IMR-90 (cell line): ENCODE data around the gene ZSCAN5C. TPM values are rescaled to one million over a fixed set of nuclear protein-coding genes. Genes with fewer than 3 reads are reported as not detected.

Experiments
- ATAC-seq: fragments of 200-7000 bp; cut with Tn5 transposase; 2 replicates; pipeline ENCODE4 v1.9.1; 2020; ENCODE audit warnings: low read depth, mild to moderate bottlenecking, moderate library complexity
- BruUV-seq: library from RNA; stranded (reverse); fragments of 400-500 nt; replicated peaks from 2 replicates; lab custom pipeline; 2021; lab: Mats Ljungman, UMichigan
- CTCF ChIA-PET: fragments of 300-600 bp; formaldehyde crosslinking; extraction: SDS; loops from one replicate; lab custom pipeline; 2021; ENCODE audit warnings: antibody characterized with exemption; lab: Yijun Ruan, JAX
- POLR2A ChIA-PET: fragments of 300-600 bp; sonication (Branson Sonifier 250); formaldehyde crosslinking; loops from one replicate; lab custom pipeline; 2022; ENCODE audit warnings: antibody characterized with exemption; ENCODE audit not compliant: unreplicated experiment; lab: Charles Lee
- DNase-seq: peaks from one replicate; pipeline ENCODE4 v3.0.0; 2013
- H2AFZ ChIP-seq: replicated peaks from 2 replicates; pipeline ENCODE3; 2013; ENCODE audit warnings: low read length, mild to moderate bottlenecking; ENCODE audit not compliant: poor library complexity
- H2AK5ac ChIP-seq: 2 replicates; pipeline ENCODE4 v1.6.1; 2013; ENCODE audit warnings: low read depth, low read length, inconsistent platforms
- H2AK9ac ChIP-seq: replicated peaks from 2 replicates; pipeline ENCODE3; 2013; ENCODE audit warnings: mild to moderate bottlenecking, low read depth, low read length, moderate library complexity; ENCODE audit not compliant: poor library complexity
- H2BK120ac ChIP-seq: 2 replicates; pipeline ENCODE4 v1.6.1; 2013; ENCODE audit warnings: low read depth, low read length, inconsistent platforms
- H2BK15ac ChIP-seq: 3 replicates; pipeline ENCODE4 v1.6.1; 2013; ENCODE audit warnings: low read depth, low read length, inconsistent platforms
- H2BK20ac ChIP-seq: 2 replicates; pipeline ENCODE4 v1.6.1; 2013; ENCODE audit warnings: low read depth, mild to moderate bottlenecking, inconsistent platforms, low read length, moderate library complexity
- H2BK5ac ChIP-seq: 2 replicates; pipeline ENCODE4 v1.6.1; 2013; ENCODE audit warnings: mild to moderate bottlenecking, low read depth, low read length, inconsistent platforms; ENCODE audit not compliant: poor library complexity, severe bottlenecking
- H3K14ac ChIP-seq: replicated peaks from 2 replicates; pipeline ENCODE4 v1.6.1; 2013; ENCODE audit warnings: low read depth, low read length, inconsistent platforms
- H3K18ac ChIP-seq: 2 replicates; pipeline ENCODE4 v1.6.1; 2013; ENCODE audit warnings: low read depth, low read length, control low read depth
- H3K23ac ChIP-seq: 2 replicates; pipeline ENCODE4 v1.6.1; 2013; ENCODE audit warnings: low read depth, low read length, inconsistent platforms
- H3K27ac ChIP-seq: 2 replicates; pipeline ENCODE4 v1.5.1; 2013; ENCODE audit warnings: mild to moderate bottlenecking, control low read depth, low read length; ENCODE audit not compliant: insufficient read depth
- H3K27me3 ChIP-seq: 2 replicates; pipeline ENCODE4 v1.6.1; 2013; ENCODE audit warnings: low read length; ENCODE audit not compliant: control insufficient read depth, insufficient read depth
- H3K36me3 ChIP-seq: 2 replicates; pipeline ENCODE4 v1.6.1; 2013; ENCODE audit warnings: low read length, mixed read lengths; ENCODE audit not compliant: control insufficient read depth, insufficient read depth
- H3K4ac ChIP-seq: 2 replicates; pipeline ENCODE4 v1.6.1; 2013; ENCODE audit warnings: low read depth, low read length, inconsistent platforms
- H3K4me1 ChIP-seq: 2 replicates; pipeline ENCODE4 v1.6.1; 2013; ENCODE audit warnings: low read length, mixed read lengths; ENCODE audit not compliant: control insufficient read depth, insufficient read depth
- H3K4me2 ChIP-seq: 2 replicates; pipeline ENCODE4 v1.6.1; 2013; ENCODE audit warnings: low read depth, mild to moderate bottlenecking, control low read depth, low read length, moderate library complexity
- H3K4me3 ChIP-seq: 2 replicates; pipeline ENCODE4 v1.5.1; 2013; ENCODE audit warnings: low read depth, mild to moderate bottlenecking, control low read depth, low read length, moderate library complexity; ENCODE audit not compliant: insufficient read depth
- H3K56ac ChIP-seq: 2 replicates; pipeline ENCODE4 v1.6.1; 2013; ENCODE audit warnings: low read length, inconsistent platforms; ENCODE audit not compliant: insufficient read depth; ENCODE audit errors: extremely low read depth
- H3K79me1 ChIP-seq, 2 experiments: 2 replicates each; pipeline ENCODE4 v1.6.1; 2013; ENCODE audit warnings: low read length in 2 of 2, inconsistent platforms in 1 of 2, low read depth in 1 of 2
- H3K9ac ChIP-seq: 2 replicates; pipeline ENCODE4 v1.6.1; 2013; ENCODE audit warnings: low read depth, low read length, control low read depth
- H3K9me1 ChIP-seq: 2 replicates; pipeline ENCODE4 v1.6.1; 2013; ENCODE audit warnings: low read length, inconsistent platforms; ENCODE audit not compliant: insufficient read depth
- H3K9me3 ChIP-seq: 2 replicates; pipeline ENCODE4 v1.6.1; 2013; ENCODE audit warnings: low read length; ENCODE audit not compliant: control insufficient read depth, insufficient read depth
- H4K20me1 ChIP-seq: 2 replicates; pipeline ENCODE4 v1.6.1; 2013; ENCODE audit warnings: low read length, inconsistent platforms; ENCODE audit not compliant: insufficient read depth
- H4K5ac ChIP-seq: 2 replicates; pipeline ENCODE4 v1.6.1; 2013; ENCODE audit warnings: mild to moderate bottlenecking, low read depth, low read length, control low read depth
- H4K8ac ChIP-seq, 2 experiments: 2 replicates each; pipeline ENCODE4 v1.6.1; 2013; ENCODE audit warnings: low read depth in 2 of 2, low read length in 2 of 2, control low read depth in 1 of 2, inconsistent platforms in 1 of 2
- H4K91ac ChIP-seq: 2 replicates; pipeline ENCODE4 v1.6.1; 2013; ENCODE audit warnings: low read depth, low read length, inconsistent platforms; ENCODE audit not compliant: insufficient read depth
- CEBPB ChIP-seq: IDR thresholded peaks from 2 replicates; pipeline ENCODE4 v1.6.1; 2012; ENCODE audit warnings: low read depth, low read length, improper control_type of control experiment
- CTCF ChIP-seq: conservative IDR thresholded peaks from 2 replicates; pipeline ENCODE4 v1.5.1; 2012; ENCODE audit warnings: mild to moderate bottlenecking, low read depth, low read length, improper control_type of control experiment
- RAD21 ChIP-seq: IDR thresholded peaks from 2 replicates; pipeline ENCODE4 v1.6.1; 2012; ENCODE audit warnings: low read length, improper control_type of control experiment
- RFX5 ChIP-seq: IDR thresholded peaks from 2 replicates; pipeline ENCODE4 v1.8.0; 2012; ENCODE audit warnings: low read depth, mild to moderate bottlenecking, low read length, moderate library complexity
- SMC3 ChIP-seq: fragments of 150-350 bp; IDR thresholded peaks from 2 replicates; pipeline ENCODE4 v1.6.1; 2016; ENCODE audit warnings: low read depth, mild to moderate bottlenecking, antibody characterized with exemption, low read length, moderate library complexity
- WGBS, 2 experiments: methylation state at CpG; one replicate each; pipeline versions ENCODE4 v1.1.5 to v1.1.7; 2013; ENCODE audit warnings: missing lambda C conversion rate in 2 of 2; ENCODE audit not compliant: insufficient read length in 1 of 2; ENCODE audit errors: extremely low coverage in 2 of 2; 5-methylcytosine and 5-hydroxymethylcytosine counted together
- dilution Hi-C: fragments of 300-500 bp; cut with HindIII; formaldehyde crosslinking; loops from one replicate; pipeline ENCODE4 v1.14.3; 2018; ENCODE audit warnings: low sequenced_read_pairs; ENCODE audit not compliant: unreplicated experiment
- in situ Hi-C: fragments of 300-500 bp; cut with MboI; formaldehyde crosslinking; loops from 3 replicates; pipeline ENCODE4 v1.14.3; 2019; ENCODE audit warnings: low sequenced_read_pairs, inconsistent platforms, mixed read lengths
- intact Hi-C: fragments of 100-400 bp; cut with micrococcal nuclease; formaldehyde crosslinking; loops from 2 replicates; pipeline ENCODE4 v1.10.0; 2022
- polyA plus RNA-seq, 3 experiments: library from polyadenylated mRNA; depleted of rRNA; stranded (reverse); fragments of >200 nt; gene quantifications; 2 replicates each; pipeline ENCODE4 v1.2.3, GENCODE V29; 2012; ENCODE audit warnings: low replicate concordance in 1 of 3
- total RNA-seq: library from RNA; depleted of rRNA; stranded (reverse); fragments of >200 nt; gene quantifications from 2 replicates; pipeline ENCODE4 v1.2.3, GENCODE V29; 2012

ZSCAN5C gene
- total and polyA plus RNA-seq, 2 of the 4 experiments (the other 2 are of a cell fraction), result not detected

GRCh38 chr19:56253737-56254136, 51.7 kb downstream of the ZSCAN5C start:
- ChIA-PET CTCF (interaction anchor here (0.6 to 4.9 kb wide), 15 partner anchors 8 to 601 kb away, joined by 3 to 45 read pairs (median 5); no protein-coding TSS in a partner anchor), POLR2A (no interaction called here)
- H3K56ac ChIP-seq, result no peak overlapping the region
- DNase-seq, result peak; percentile 71
- no peak overlapping the region for H3K18ac ChIP-seq
- H2AK9ac ChIP-seq, result no peak overlapping the region
- H2BK120ac ChIP-seq, result no peak overlapping the region
- dilution Hi-C loops (no loop called here), in situ Hi-C loops (loop anchor here (10.0 kb wide), 1 partner anchor 179 kb away; no protein-coding TSS in a partner anchor), intact Hi-C loops (loop anchor here (1.0 to 2.0 kb wide), 3 partner anchors 80 to 177 kb away; no protein-coding TSS in a partner anchor)
- H4K8ac ChIP-seq, result no peak overlapping the region
- H3K23ac ChIP-seq, result no peak overlapping the region
- 83% methylated on average over 1 of the region's 5 CpGs; no CpG with 5 or more reads in 1 of the 2 experiments for WGBS, 2 experiments
- H3K4me1 ChIP-seq, result no peaks in the 10 kb centered on the region
- no peak overlapping the region for H4K91ac ChIP-seq
- H3K9me3 ChIP-seq, result no peaks in the 10 kb centered on the region; the same call in 1 of the 2 replicates
- no peak overlapping the region for H2AK5ac ChIP-seq
- no peak overlapping the region for H2BK20ac ChIP-seq
- H3K27ac ChIP-seq, result no peak overlapping the region
- no peak overlapping the region for H2AFZ ChIP-seq
- no peak overlapping the region for H3K14ac ChIP-seq
- H2BK15ac ChIP-seq, result no peak overlapping the region
- H3K4ac ChIP-seq, result no peak overlapping the region
- no peaks in the 10 kb centered on the region for H3K9me1 ChIP-seq
- H2BK5ac ChIP-seq, result no peak overlapping the region
- ATAC-seq, result peak; percentile 56; the same call in 1 of the 2 replicates
- no peak overlapping the region for H4K5ac ChIP-seq
- H4K20me1 ChIP-seq, result no peaks in the 10 kb centered on the region
- TF ChIP-seq CTCF (peak; percentile 56), RAD21 (peak; percentile 45), CEBPB (no peak), RFX5 (no peak), SMC3 (peak; percentile 56)
- no peaks in the 10 kb centered on the region for H3K79me1 ChIP-seq
- H3K4me3 ChIP-seq, result no peak overlapping the region
- no peaks in the 10 kb centered on the region for H3K36me3 ChIP-seq
- H3K4me2 ChIP-seq, result no peak overlapping the region
- H3K27me3 ChIP-seq, result no peaks in the 10 kb centered on the region
- BruUV-seq, result no TSS peak
- no peak overlapping the region for H3K9ac ChIP-seq
